GM12872 (cell line): ENCODE data around the gene STAG3.

ENCODE experiments used
- CTCF ChIP-seq: IDR thresholded peaks from 3 replicates; pipeline ENCODE4 v1.5.1; 2011; ENCODE audit warnings: low read depth, mild to moderate bottlenecking, low read length, moderate library complexity; ENCODE audit not compliant: insufficient read depth

Gene STAG3

GRCh38 chr7:100248483-100248882 is 70.8 kb downstream of the STAG3 start:
- no peak for TF ChIP-seq CTCF

GRCh38 chr7:100257017-100257416 is 79.3 kb downstream of the STAG3 start:
- TF ChIP-seq CTCF = no peak
